GM19372 (cell line): ENCODE results near the gene C1GALT1C1L.
"Not testable (repeated sequence)": the region's sequence is repeated elsewhere in the genome, so short reads cannot be mapped to it uniquely, and the experiment has no call there.

Source experiments
- ATAC-seq: cut with Tn5 transposase; IDR thresholded peaks from one replicate; pipeline ENCODE4 v1.9.1; 2021; ENCODE audit warnings: mild to moderate bottlenecking, low read depth, moderate library complexity; ENCODE audit not compliant: unreplicated experiment

Gene C1GALT1C1L

GRCh38 chr2:43676322-43677050 lies at the start of gene C1GALT1C1L:
Gene C1GALT1C1L, minus strand, starts transcription at chr2:43676429. Its CDS starts 107 bp downstream, at chr2:43676322.
- no peak for ATAC-seq

GRCh38 chr2:43725711-43726246 lies 49.5 kb upstream of the C1GALT1C1L start:
- ATAC-seq: no peak

GRCh38 chr2:43724728-43725526 lies 48.7 kb upstream of the C1GALT1C1L start:
- no peak for ATAC-seq

GRCh38 chr2:43718530-43719124 lies 42.4 kb upstream of the C1GALT1C1L start:
- no peak for ATAC-seq

GRCh38 chr2:43717322-43717721 lies 41.1 kb upstream of the C1GALT1C1L start:
- no peak for ATAC-seq

GRCh38 chr2:43715300-43716098 lies 39.3 kb upstream of the C1GALT1C1L start:
- no peak for ATAC-seq

- no peak for ATAC-seq
Observed at GRCh38 chr2:43714164-43714563, 37.9 kb upstream of the C1GALT1C1L start.

- no peak for ATAC-seq
Observed at GRCh38 chr2:43710866-43711265, 34.6 kb upstream of the C1GALT1C1L start.

GRCh38 chr2:43708891-43709290 lies 32.7 kb upstream of the C1GALT1C1L start:
- no peak for ATAC-seq

GRCh38 chr2:43708178-43708577 lies 31.9 kb upstream of the C1GALT1C1L start:
- ATAC-seq: no peak

- no peak for ATAC-seq
Observed at GRCh38 chr2:43707255-43708015, 31.2 kb upstream of the C1GALT1C1L start.

GRCh38 chr2:43701111-43701510 lies 24.9 kb upstream of the C1GALT1C1L start:
- ATAC-seq: no peak

- ATAC-seq: no peak
Observed at GRCh38 chr2:43699761-43700160, 23.5 kb upstream of the C1GALT1C1L start.

- ATAC-seq: not testable (repeated sequence)
Observed at GRCh38 chr2:43698140-43698539, 21.9 kb upstream of the C1GALT1C1L start.

GRCh38 chr2:43692428-43692994 lies 16.3 kb upstream of the C1GALT1C1L start:
- ATAC-seq: no peak

- no peak for ATAC-seq
Observed at GRCh38 chr2:43689999-43690398, 13.8 kb upstream of the C1GALT1C1L start.

GRCh38 chr2:43685357-43685756 lies 9.1 kb upstream of the C1GALT1C1L start:
- no peak for ATAC-seq

GRCh38 chr2:43677783-43678182 lies 1.6 kb upstream of the C1GALT1C1L start:
- not testable (repeated sequence) for ATAC-seq

GRCh38 chr2:43675646-43676321 lies 445 bp downstream of the C1GALT1C1L start:
- no peak for ATAC-seq
